Tibial artery (tissue), 4 donors: ENCODE data around the gene TAGLN2.

Source experiments
- DNase-seq, 2 donors: peaks; one replicate each; pipeline ENCODE4 v3.0.0-alpha.2; 2019
- H3K27ac ChIP-seq, 2 donors: fragments of 200-600 bp; sonication (generic) in 1 of 2; 1 replicate in 1 of 2; 2 replicates in 1 of 2; pipeline ENCODE4 v1.5.1; 2018 to 2019; ENCODE audit warnings: mild to moderate bottlenecking in 1 of 2
- H3K27me3 ChIP-seq, 2 donors: fragments of 200-600 bp; sonication (generic) in 1 of 2; one replicate each; pipeline versions ENCODE4 v1.5.1 to v1.6.0; 2016 to 2019
- H3K36me3 ChIP-seq, 3 donors: fragments of 200-600 bp; sonication (generic) in 2 of 3; one replicate each; pipeline ENCODE4 v1.5.1; 2016 to 2019; ENCODE audit warnings: mild to moderate bottlenecking in 2 of 3
- H3K4me1 ChIP-seq, 4 donors: fragments of 200-600 bp; sonication (generic) in 2 of 4; 1 replicate in 3 of 4; 2 replicates in 1 of 4; pipeline ENCODE4 v1.5.1; 2016 to 2019
- H3K4me3 ChIP-seq, 2 donors: fragments of 200-600 bp; sonication (generic) in 1 of 2; 1 replicate in 1 of 2; 2 replicates in 1 of 2; pipeline ENCODE4 v1.5.1; 2018 to 2019; ENCODE audit warnings: mild to moderate bottlenecking in 2 of 2
- H3K9me3 ChIP-seq, 3 donors: fragments of 200-600 bp; sonication (generic) in 1 of 3; one replicate each; pipeline ENCODE4 v1.5.1; 2016 to 2019
- CTCF ChIP-seq, 2 experiments: fragments of 200-600 bp in 1 of 2; fragments of 450-650 bp in 1 of 2; IDR thresholded peaks; one replicate each; pipeline ENCODE4 v1.5.1; 2017 to 2019; ENCODE audit warnings: antibody characterized with exemption in 2 of 2, mild to moderate bottlenecking in 1 of 2, moderate library complexity in 1 of 2
- intact Hi-C: fragments of 100-400 bp; cut with DNase I; formaldehyde crosslinking; loops from one replicate; pipeline ENCODE4 v1.15.0; 2023; ENCODE audit warnings: low total_unique reads

TAGLN2 gene

GRCh38 chr1:159968901-159969300, 43.6 kb upstream of the TAGLN2 start:
- Histone ChIP-seq H3K9me3 (no peaks in the 10 kb centered on the region), H3K4me3 (no peak overlapping the region), H3K27me3 (peaks cover 0 to 7% of the 10 kb centered on the region in 2 donors), H3K27ac (no peak overlapping the region), H3K36me3 (no peaks in the 10 kb centered on the region), H3K4me1 (no peaks in the 10 kb centered on the region)
- no peak for TF ChIP-seq CTCF (IDR thresholded peaks at IDR 0.05)
- intact Hi-C loops = no loop called here
- no peak for DNase-seq

DNA sequence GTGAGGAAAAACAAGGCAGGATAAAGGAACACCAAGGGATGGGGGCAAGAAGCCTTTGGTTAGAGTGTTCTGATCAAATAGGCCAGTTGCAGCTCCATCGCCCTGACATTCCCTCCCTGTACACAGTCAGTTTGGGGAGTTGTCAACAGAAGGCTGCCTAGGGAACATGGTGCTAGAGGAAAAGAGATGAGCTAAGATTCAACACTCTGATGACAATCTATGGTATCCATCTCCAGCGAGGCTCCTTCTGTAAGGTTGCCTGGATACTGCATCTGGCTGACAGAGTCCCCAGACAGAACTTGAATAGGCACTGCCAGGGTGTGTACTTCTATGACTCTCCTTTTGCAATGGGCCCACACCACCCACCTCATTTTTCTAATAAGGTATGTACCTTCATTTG, 40.0 kb upstream of the TAGLN2 start:
- Histone ChIP-seq H3K4me1 (no peaks in the 10 kb centered on the region), H3K9me3 (no peaks in the 10 kb centered on the region), H3K36me3 (no peaks in the 10 kb centered on the region), H3K4me3 (no peak overlapping the region), H3K27ac (no peak overlapping the region), H3K27me3 (no peaks in the 10 kb centered on the region)
- peak in 1 of 2 donors; percentile 16 for DNase-seq
- intact Hi-C loops = no loop called here
- TF ChIP-seq CTCF (IDR thresholded peaks at IDR 0.05) = no peak

- intact Hi-C loops = no loop called here
- DNase-seq = no peak
- TF ChIP-seq CTCF (IDR thresholded peaks at IDR 0.05) = no peak
- Histone ChIP-seq H3K4me3 (no peak overlapping the region), H3K27ac (no peak overlapping the region), H3K9me3 (no peaks in the 10 kb centered on the region), H3K36me3 (no peaks in the 10 kb centered on the region), H3K4me1 (no peaks in the 10 kb centered on the region), H3K27me3 (no peaks in the 10 kb centered on the region)
Observed at GRCh38 chr1:159964144-159964543, 38.8 kb upstream of the TAGLN2 start.

GRCh38 chr1:159962176-159962575, 36.9 kb upstream of the TAGLN2 start:
- Histone ChIP-seq H3K36me3 (no peaks in the 10 kb centered on the region), H3K4me3 (no peak overlapping the region), H3K9me3 (no peaks in the 10 kb centered on the region), H3K27ac (no peak overlapping the region), H3K4me1 (no peaks in the 10 kb centered on the region), H3K27me3 (no peaks in the 10 kb centered on the region)
- intact Hi-C loops = no loop called here
- peak in 1 of 2 donors; percentile 38 for DNase-seq
- TF ChIP-seq CTCF (IDR thresholded peaks at IDR 0.05) = no peak

DNA sequence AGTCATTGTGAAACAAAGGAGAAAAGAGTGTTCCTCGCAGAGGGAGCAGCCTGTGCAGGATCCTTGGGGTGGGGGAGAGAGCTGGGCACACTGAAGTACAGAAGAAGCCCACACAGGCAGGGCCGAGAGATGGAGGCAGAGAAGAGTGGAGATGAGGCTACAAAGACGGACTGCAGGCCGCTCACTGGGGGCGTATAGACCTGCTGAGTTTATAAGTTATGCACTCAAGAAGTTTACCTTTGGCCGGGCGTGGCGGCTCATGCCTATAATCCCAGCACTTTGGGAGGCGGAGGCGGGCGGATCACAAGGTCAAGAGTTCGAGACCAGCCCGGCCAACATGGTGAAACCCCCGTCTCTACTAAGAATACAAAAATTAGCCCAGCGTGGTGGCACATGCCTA, 36.3 kb upstream of the TAGLN2 start:
- no peak overlapping the region for H3K4me3 ChIP-seq
- no peaks in the 10 kb centered on the region for H3K9me3 ChIP-seq
- intact Hi-C loops = no loop called here
- H3K27ac ChIP-seq = no peak overlapping the region
- H3K36me3 ChIP-seq = no peaks in the 10 kb centered on the region
- H3K4me1 ChIP-seq = no peaks in the 10 kb centered on the region
- H3K27me3 ChIP-seq = no peaks in the 10 kb centered on the region
- DNase-seq = peak in 1 of 2 donors; percentile 60
- no peak for TF ChIP-seq CTCF (IDR thresholded peaks at IDR 0.05)

GRCh38 chr1:159960721-159961381, 35.5 kb upstream of the TAGLN2 start:
- no peaks in the 10 kb centered on the region for H3K4me1 ChIP-seq
- intact Hi-C loops = no loop called here
- no peak overlapping the region for H3K27ac ChIP-seq
- H3K27me3 ChIP-seq = no peaks in the 10 kb centered on the region
- H3K9me3 ChIP-seq = no peaks in the 10 kb centered on the region
- peak; percentile 81 to 83 for DNase-seq
- no peaks in the 10 kb centered on the region for H3K36me3 ChIP-seq
- TF ChIP-seq CTCF (IDR thresholded peaks at IDR 0.05) = no peak
- H3K4me3 ChIP-seq = no peak overlapping the region
